Measurements from ENCODE around the gene CTDP1. TPM values are rescaled to one million over a fixed set of nuclear protein-coding genes. Genes with fewer than 3 reads are reported as not detected.

CTDP1 gene
- total and polyA plus RNA-seq, 5 donors: 7.1 to 11.5 (median 9.9) TPM

DNA sequence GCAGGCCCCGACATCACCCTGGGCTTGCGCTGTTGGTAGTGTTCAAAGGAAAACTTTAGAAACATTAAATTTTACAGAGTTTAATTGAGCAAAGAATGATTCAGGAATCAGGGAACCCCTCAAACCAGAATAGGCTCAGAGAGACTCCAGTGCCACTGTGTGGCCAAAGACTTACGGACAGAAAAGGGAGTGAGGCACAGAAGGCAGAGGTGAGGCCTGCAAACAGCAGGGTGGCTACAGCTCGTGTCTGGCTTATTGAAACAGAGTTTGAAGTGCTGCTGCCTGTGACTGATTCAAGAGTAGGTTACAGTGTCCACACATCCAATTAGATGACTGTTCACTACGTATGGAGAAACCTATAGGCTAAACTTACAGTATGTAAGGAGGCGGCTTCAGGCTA lies 2.4 kb upstream of the CTDP1 start:
- DNase-seq: no peak
- Histone ChIP-seq H3K27me3 (ENCODE audit: control insufficient read depth, insufficient read depth) (no peaks in the 10 kb centered on the region), H3K4me1 (ENCODE audit: control insufficient read depth, insufficient read depth, low read length) (no peaks in the 10 kb centered on the region), H3K4me3 (ENCODE audit: low read length) (no peak overlapping the region), H3K27ac (ENCODE audit: low read length) (no peak overlapping the region), H3K9me3 (ENCODE audit: control insufficient read depth, low read length) (no peaks in the 10 kb centered on the region)
- no peak for ATAC-seq
- 89% methylated on average over 6 of the region's 6 CpGs for WGBS
- intact Hi-C loops (cut with DNase I): loop anchor here in 1 of 4 donors (10.0 kb wide), 1 partner anchor 358 kb away; the partner anchor contains the start of gene RBFA

DNA sequence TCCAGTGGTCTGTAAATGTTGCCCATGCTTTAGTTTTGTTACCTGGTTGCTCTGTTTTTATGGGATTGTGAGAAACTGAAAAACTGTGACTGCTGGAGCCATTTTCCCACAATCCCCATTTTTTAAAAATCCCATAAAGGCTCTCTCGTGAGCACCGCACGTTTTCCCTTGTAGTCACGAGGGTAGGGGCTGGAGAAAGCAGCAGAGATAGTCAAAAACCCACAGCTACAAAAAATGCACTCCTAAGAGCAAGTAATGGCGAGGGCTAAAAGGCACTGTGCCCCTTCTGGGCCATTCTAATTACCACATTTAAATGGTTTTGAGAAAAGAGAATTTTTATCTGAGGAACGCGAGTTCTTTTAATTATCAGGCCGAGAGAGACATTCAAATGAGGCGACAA lies 1.8 kb upstream of the CTDP1 start:
- intact Hi-C loops (cut with DNase I): loop anchor here in 1 of 4 donors (10.0 kb wide), 1 partner anchor 357 kb away; the partner anchor contains the start of gene RBFA
- H3K4me3 ChIP-seq (ENCODE audit: low read length): no peak overlapping the region
- ATAC-seq: no peak
- H3K27ac ChIP-seq (ENCODE audit: low read length): no peak overlapping the region
- H3K4me1 ChIP-seq (ENCODE audit: control insufficient read depth, insufficient read depth, low read length): no peaks in the 10 kb centered on the region
- 88% methylated on average over 9 of the region's 9 CpGs for WGBS
- no peaks in the 10 kb centered on the region for H3K27me3 ChIP-seq (ENCODE audit: control insufficient read depth, insufficient read depth)
- DNase-seq: no peak
- H3K9me3 ChIP-seq (ENCODE audit: control insufficient read depth, low read length): no peaks in the 10 kb centered on the region

DNA sequence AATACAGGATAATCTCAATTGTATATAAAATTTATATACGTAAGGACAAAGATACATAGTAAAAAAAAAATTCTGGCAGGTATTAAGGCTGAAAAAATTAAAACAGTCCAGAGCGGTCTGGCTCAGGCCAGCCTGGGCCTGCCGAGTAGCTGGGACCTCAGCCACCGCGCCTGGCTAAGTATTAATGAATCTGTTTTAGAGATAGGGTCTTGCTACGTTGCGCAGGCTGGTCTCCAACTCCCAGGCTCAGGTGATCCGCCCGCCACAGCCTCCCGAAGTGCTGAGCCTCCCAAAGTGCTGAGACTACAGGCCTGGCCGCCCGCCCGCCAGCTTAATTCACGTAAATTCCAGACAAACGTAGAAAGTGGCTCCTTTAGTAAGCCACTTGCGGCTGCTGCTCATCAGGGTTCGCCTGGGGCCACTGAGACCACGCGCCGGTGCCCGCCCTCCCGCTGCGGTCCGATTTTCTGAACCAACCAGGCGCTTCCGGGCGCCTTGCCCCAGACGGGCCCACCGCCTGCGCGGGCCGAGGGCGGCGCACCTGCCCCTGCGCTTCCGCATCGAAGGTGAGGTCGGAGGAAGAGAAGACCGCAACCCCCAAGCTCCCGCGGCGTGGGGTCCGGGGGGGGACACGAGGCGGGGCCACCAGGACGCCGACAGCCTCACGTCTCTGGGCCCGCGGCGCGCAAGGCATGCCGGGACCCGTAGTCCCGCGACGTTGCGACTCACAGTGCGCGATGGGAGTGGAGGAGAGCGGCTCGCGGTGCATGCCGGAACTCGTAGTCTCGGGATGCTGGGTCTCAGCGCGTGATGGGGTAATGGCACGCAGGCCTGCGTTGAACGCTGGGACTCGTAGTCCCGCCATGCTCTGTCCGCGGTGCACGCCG lies 695 bp upstream of the CTDP1 start:
- no peaks in the 10 kb centered on the region for H3K4me1 ChIP-seq (ENCODE audit: control insufficient read depth, insufficient read depth, low read length)
- intact Hi-C loops (cut with DNase I): loop anchor here in 1 of 4 donors (10.0 kb wide), 1 partner anchor 356 kb away; the partner anchor contains the start of gene RBFA
- peak overlapping the region; percentile 73 for H3K27ac ChIP-seq (ENCODE audit: low read length)
- H3K9me3 ChIP-seq (ENCODE audit: control insufficient read depth, low read length): no peaks in the 10 kb centered on the region
- under 1% methylated on average over 77 of the region's 77 CpGs for WGBS
- no peaks in the 10 kb centered on the region for H3K27me3 ChIP-seq (ENCODE audit: control insufficient read depth, insufficient read depth)
- H3K4me3 ChIP-seq (ENCODE audit: low read length): peak overlapping the region; percentile 69
- DNase-seq (peak; percentile 99 to 100 (median 99)), ATAC-seq (peak; percentile 99)

DNA sequence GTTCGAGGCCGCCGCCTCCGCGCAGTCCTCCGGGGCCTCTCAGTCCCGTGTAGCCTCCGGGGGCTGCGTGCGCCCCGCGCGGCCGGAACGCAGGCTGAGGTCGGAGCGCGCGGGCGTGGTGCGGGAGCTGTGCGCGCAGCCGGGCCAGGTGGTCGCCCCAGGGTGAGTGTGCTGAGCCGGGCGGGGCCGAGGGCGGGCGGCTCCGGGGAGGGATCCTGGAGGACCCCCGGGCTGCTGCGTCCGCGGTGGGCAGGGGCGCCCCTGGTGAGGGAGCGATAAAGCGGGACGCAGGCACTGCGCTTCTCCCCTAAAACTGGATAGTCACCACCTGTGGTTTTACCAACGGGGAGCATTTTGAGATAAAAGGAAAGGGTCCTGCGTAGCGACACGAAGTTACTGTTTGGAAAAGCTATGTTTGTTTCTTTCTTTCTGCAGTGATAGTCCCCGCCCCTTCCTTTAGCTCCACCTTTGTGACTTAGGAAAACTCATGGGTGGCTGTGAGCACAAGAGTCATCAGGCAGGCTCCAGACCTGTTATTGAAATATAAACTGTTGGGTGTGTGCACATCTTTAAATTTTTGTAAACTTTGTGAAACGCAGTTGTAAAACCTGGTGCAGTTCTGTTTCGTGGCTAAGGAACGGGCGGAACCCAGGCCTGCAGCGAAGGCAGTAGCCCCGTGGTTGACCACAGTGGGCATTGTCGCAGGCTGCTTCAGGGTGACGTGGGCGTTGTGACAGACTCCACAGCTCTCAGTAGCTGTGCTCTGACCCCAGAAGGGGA lies 687 bp downstream of the CTDP1 start:
- Histone ChIP-seq H3K9me3 (ENCODE audit: control insufficient read depth, low read length) (no peaks in the 10 kb centered on the region), H3K27ac (ENCODE audit: low read length) (no peak overlapping the region), H3K4me3 (ENCODE audit: low read length) (peak overlapping the region; percentile 40), H3K4me1 (ENCODE audit: control insufficient read depth, insufficient read depth, low read length) (no peaks in the 10 kb centered on the region), H3K27me3 (ENCODE audit: control insufficient read depth, insufficient read depth) (no peaks in the 10 kb centered on the region)
- intact Hi-C loops (cut with DNase I): no loop called here
- ATAC-seq (no peak), DNase-seq (peak in 2 of 3 donors; percentile 45 to 76)
- 5% methylated on average over 54 of the region's 54 CpGs for WGBS

DNA sequence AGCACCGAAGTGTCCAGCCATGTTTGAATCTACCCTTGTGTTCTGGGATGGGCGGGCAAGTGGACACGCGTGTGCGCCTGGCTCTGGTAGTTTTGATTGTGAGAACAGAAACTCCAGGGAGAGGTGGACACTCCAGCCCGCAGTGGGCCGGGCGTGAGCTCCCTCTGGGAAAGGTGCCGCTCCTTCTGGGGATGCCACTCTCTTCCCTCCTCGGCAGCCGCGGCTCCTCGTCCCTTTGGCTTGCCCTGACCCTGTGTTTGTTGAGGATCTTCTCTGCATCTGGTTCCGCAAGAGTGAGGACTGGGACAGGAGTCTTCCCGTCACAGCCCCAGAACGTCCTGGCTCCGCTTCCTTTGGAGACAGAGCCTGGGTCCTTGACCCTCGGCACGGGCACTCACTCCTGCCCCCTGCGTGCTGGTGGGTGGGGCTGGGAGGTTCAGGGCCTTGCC lies 1.3 kb downstream of the CTDP1 start:
- H3K9me3 ChIP-seq (ENCODE audit: control insufficient read depth, low read length): no peaks in the 10 kb centered on the region
- peak in 1 of 3 donors; percentile 49 for DNase-seq
- no peak overlapping the region for H3K27ac ChIP-seq (ENCODE audit: low read length)
- 67% methylated on average over 20 of the region's 20 CpGs for WGBS
- peak overlapping the region; percentile 40 for H3K4me3 ChIP-seq (ENCODE audit: low read length)
- intact Hi-C loops (cut with DNase I): no loop called here
- H3K4me1 ChIP-seq (ENCODE audit: control insufficient read depth, insufficient read depth, low read length): no peaks in the 10 kb centered on the region
- ATAC-seq: no peak
- no peaks in the 10 kb centered on the region for H3K27me3 ChIP-seq (ENCODE audit: control insufficient read depth, insufficient read depth)

DNA sequence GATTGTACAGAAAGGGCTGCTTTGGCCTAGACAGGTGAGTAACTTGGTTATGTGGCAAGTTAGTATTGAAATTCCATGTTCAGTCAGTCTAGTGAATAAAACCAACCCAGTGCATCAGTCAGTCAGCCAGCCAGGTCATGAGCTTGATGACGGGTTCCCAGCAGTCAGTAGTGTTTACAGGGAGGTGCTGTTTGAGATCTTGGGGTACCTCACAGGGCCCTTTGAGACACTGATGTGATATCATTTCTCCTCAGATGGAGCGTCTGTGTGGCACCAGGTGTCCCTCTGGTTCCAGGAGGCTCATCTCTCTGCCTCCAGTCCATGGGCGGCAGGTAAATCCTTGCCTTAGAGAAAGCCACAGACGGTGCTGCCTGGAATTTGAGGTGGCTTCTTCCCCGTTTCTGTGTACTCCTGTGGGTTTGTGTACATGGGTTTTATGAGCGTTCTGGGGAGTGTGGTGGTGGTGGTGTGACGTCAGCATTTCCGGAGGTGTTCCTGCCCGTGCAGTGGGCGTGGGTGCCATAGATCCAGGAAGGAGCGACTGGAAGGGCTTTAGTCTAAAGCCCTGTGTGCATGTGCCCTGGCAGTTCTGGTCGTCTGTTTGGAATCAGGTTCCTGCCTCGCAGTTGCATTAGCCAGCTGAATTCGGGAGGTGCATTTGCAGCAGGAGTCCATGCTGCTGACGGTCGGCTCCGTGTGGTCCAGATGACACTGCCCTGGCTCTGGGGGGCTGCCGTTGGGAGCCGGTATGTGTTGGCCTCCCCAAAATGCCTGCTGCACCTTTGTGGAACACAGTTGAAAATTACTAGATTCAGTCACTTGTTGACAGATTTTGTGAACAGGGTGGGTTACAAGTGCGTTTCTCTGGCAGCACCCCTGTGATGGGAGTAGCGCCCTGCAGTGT lies 2.1 kb downstream of the CTDP1 start:
- Histone ChIP-seq H3K4me3 (ENCODE audit: low read length) (no peak overlapping the region), H3K27me3 (ENCODE audit: control insufficient read depth, insufficient read depth) (no peaks in the 10 kb centered on the region), H3K4me1 (ENCODE audit: control insufficient read depth, insufficient read depth, low read length) (no peaks in the 10 kb centered on the region), H3K9me3 (ENCODE audit: control insufficient read depth, low read length) (no peaks in the 10 kb centered on the region), H3K27ac (ENCODE audit: low read length) (no peak overlapping the region)
- 83% methylated on average over 21 of the region's 21 CpGs for WGBS
- ATAC-seq: no peak
- DNase-seq: no peak
- intact Hi-C loops (cut with DNase I): no loop called here

DNA sequence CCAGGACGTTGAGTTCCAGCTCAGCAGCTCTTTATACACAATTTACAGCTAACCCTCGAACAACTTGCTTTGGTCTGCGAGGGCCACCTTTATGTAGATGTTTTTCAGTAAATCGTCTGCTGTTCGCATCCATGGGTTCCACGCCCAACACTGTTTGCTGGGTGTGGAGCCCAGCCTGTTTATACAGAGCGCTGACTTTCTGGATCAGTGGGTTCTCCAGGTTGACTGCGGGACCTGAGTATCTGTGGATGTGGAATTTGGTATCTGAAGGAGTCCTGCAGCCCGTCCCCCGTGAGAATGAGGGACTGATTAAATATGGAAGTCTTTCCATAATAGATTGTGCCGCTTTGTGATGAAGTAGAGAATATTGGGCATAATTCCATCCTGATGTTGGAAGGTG lies 2.9 kb downstream of the CTDP1 start:
- Histone ChIP-seq H3K4me1 (ENCODE audit: control insufficient read depth, insufficient read depth, low read length) (no peaks in the 10 kb centered on the region), H3K27me3 (ENCODE audit: control insufficient read depth, insufficient read depth) (no peaks in the 10 kb centered on the region), H3K27ac (ENCODE audit: low read length) (no peak overlapping the region), H3K9me3 (ENCODE audit: control insufficient read depth, low read length) (no peaks in the 10 kb centered on the region), H3K4me3 (ENCODE audit: low read length) (no peak overlapping the region)
- DNase-seq: no peak
- no peak for ATAC-seq
- 91% methylated on average over 11 of the region's 11 CpGs for WGBS
- intact Hi-C loops (cut with DNase I): no loop called here

DNA sequence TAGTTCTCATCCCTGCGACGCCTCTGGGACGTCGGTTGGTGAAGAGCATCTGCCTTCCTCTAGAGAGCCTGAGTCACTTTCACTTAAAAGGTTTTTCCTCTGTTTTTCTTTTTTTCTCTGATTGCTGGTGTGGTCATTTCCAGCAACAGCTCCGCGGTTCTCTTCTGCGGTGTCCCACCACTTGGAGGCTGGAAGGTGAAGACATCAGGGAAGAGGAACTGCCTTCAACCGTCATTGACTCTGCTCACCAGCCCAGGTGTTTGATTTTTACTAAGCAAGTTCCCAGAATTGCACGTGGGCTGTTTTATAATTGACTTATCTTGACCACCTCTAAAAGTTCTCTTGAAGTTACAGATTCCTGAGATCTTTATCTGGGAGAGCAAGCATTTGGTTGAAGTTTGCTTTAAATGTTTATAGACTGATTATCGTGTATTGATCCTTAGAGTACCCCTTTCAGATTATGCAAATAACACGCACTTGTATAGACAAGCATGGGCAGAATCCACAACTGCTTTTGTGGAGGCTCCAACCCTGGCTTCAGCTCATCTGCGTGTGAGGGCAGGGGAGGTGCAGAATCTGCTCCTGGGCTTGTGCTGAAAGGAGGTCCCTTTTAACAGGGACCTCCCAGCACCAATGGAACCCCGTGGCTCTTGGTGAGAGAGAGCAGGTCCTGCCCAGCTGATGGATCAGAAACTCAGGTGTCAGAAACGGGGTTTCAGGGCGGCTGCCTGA lies 3.5 kb downstream of the CTDP1 start:
- no peak for DNase-seq
- Histone ChIP-seq H3K9me3 (ENCODE audit: control insufficient read depth, low read length) (no peaks in the 10 kb centered on the region), H3K4me1 (ENCODE audit: control insufficient read depth, insufficient read depth, low read length) (no peaks in the 10 kb centered on the region), H3K4me3 (ENCODE audit: low read length) (no peak overlapping the region), H3K27ac (ENCODE audit: low read length) (no peak overlapping the region), H3K27me3 (ENCODE audit: control insufficient read depth, insufficient read depth) (no peaks in the 10 kb centered on the region)
- 78% methylated on average over 15 of the region's 15 CpGs for WGBS
- intact Hi-C loops (cut with DNase I): no loop called here
- ATAC-seq: no peak

DNA sequence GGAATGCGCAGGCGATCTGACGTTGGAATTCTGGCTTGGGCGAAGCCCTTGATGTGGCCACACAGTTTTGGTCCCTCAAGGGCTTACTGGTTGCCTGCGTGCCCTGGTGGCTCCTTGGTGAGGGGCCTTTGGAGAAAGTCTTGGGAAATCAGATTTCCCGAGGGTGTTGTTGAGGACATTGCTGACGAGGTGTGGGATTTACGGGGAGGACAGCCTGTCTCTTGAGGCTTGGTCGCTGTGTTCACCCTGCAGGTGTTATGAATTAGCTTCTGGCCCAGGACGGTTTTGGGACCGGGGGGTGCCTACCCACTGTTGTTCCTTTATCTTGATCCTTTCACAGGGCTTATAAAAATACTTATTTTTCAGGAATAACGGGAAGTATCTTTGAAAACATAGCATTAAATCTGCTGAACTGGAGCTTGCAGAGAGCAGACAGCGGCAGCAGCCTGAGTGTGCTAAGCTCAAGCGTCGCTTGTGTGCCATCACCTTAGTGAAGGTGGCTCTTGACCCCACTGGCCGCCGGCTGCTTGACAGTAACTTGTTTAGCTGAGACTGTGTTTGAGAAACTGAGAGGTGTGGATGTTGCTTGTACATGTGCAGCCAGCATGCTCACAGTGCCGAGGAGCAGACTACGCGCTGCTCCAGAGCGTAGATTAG lies 4.2 kb downstream of the CTDP1 start:
- Histone ChIP-seq H3K27ac (ENCODE audit: low read length) (no peak overlapping the region), H3K27me3 (ENCODE audit: control insufficient read depth, insufficient read depth) (no peaks in the 10 kb centered on the region), H3K4me1 (ENCODE audit: control insufficient read depth, insufficient read depth, low read length) (no peaks in the 10 kb centered on the region), H3K4me3 (ENCODE audit: low read length) (no peak overlapping the region), H3K9me3 (ENCODE audit: control insufficient read depth, low read length) (no peaks in the 10 kb centered on the region)
- intact Hi-C loops (cut with DNase I): no loop called here
- ATAC-seq: no peak
- no peak for DNase-seq
- 77% methylated on average over 21 of the region's 21 CpGs for WGBS

DNA sequence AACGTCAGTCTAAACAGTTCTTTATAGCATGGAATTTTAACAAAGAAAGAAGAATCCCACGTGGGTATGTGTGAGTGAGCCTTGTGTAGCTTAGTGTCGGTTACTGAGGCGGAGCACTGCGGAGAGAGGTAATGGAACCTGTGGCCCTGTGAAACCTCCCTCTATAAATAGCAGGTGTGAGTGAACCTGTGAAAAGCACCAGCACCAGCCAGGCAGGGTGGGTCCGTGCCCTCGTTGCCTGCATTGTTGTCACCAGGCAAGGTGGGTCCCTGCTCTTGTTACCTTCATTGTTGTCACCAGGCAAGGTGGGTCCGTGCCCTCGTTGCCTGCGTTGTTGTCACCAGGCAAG lies 4.7 kb downstream of the CTDP1 start:
- ATAC-seq: no peak
- WGBS: 71% methylated on average over 10 of the region's 10 CpGs
- H3K9me3 ChIP-seq (ENCODE audit: control insufficient read depth, low read length): no peaks in the 10 kb centered on the region
- intact Hi-C loops (cut with DNase I): no loop called here
- H3K27me3 ChIP-seq (ENCODE audit: control insufficient read depth, insufficient read depth): no peaks in the 10 kb centered on the region
- no peak overlapping the region for H3K4me3 ChIP-seq (ENCODE audit: low read length)
- peak in 1 of 3 donors; percentile 42 for DNase-seq
- no peaks in the 10 kb centered on the region for H3K4me1 ChIP-seq (ENCODE audit: control insufficient read depth, insufficient read depth, low read length)
- H3K27ac ChIP-seq (ENCODE audit: low read length): no peak overlapping the region
